Stimulated activated CD4-positive, alpha-beta T cell treated with anti-CD3 and anti-CD28 coated beads, Interleukin-15, amount 100 ng/mL, for 1 hour (primary cell): ENCODE results near the gene MAP3K7CL.
A peak's percentile ranks its signal among the peaks of the same experiment; 100 is the strongest.

Experiments used
- DNase-seq, 2 donors: peaks; one replicate each; pipeline ENCODE4 v3.0.0-alpha.2; 2020; ENCODE audit warnings: low read depth in 1 of 2, low spot score in 1 of 2

Gene MAP3K7CL

DNA sequence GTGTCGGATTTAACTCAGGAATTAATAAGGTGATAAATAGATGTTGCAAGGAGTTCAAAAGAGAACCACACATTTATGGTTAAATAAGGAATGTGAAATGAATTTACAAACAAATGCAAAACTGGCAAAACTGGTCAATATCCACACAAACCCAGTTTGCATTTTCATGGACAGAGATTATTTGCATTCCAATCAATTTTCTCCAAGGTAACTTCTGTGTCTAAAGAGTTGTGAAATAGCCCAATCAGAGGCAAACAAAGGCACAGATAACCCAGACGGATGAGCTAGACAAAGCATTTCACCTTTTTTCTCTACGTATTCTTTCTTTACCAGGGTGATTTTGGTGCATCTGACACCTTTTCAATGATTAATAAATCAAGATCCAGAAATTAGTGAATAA lies 63.9 kb downstream of the MAP3K7CL start:
- DNase-seq, result no peak

DNA sequence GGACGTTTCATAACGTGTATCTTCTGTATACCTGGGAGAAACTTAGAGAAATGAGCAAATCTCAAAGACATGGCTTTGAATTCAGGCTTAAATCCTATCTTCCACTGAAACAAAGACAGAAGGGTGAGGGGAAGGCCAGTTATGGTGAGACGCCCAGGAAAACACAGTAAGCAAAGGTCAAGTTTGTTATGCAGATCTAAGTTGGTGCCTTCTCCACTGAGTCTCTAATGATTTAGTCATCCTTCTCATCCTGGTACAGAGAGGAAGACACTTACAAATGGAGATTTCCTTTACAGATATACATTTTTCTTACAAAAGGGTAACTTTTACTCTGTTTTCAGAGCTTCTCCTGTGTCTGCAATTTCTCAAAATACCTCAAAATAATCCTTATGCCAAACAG lies 64.4 kb downstream of the MAP3K7CL start:
- no peak for DNase-seq

DNA sequence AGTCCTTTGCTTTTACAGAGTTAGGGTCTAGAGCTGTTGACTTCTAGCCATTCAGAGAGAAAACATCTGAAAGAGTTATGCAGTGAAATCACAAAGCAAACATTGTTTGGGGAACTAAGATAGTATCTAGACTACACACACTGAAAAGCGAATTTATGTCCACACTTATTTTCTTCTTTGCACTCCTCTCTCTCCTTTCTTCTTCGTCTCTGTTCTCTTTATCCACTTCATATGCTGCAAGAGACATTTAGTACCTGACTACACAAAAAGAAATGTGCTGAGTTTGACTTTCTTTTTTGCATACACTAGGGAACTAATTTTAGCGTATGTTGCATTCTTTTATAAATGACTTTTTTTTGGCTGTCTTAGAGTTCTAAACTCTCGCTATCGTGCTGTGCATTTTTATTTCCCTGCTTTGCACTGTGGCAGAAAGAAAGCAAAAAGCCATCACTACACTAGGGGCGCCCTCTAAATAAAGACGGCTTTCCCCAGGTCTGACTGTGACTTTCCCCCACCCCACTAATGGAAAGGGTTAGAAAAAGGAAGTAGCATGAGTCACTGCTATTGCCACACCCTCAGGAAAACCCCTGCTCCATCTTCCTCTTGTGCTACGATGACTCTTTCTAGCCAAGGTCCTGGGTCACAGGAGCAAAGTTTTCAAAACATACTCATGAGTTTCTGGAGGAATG lies 65.7 kb downstream of the MAP3K7CL start:
- peak; percentile 11 to 26 for DNase-seq

DNA sequence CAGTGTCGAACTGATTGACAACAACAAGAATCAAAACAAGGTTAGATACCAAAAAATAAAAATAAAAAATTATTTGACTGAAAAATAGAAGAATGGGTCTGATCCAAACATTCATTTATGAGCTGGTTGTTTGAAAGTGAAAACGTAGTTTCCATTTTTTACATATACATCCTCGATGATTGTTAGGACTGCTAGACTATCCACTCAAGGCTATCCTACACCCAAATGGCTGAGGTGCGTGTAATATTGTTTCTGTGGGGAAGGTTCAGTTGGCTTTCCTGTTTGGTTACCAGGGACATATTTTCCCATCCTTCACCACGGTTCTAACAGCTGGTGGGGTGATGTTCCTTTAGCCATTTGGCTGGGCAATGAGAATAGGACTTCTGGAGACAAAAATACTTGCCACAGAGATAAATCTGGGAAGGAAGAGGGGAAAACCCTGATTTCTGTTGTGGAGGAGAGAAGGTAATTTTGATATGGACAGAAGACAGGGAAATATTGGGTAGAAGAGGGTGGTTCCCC lies 66.3 kb downstream of the MAP3K7CL start:
- no peak for DNase-seq

DNA sequence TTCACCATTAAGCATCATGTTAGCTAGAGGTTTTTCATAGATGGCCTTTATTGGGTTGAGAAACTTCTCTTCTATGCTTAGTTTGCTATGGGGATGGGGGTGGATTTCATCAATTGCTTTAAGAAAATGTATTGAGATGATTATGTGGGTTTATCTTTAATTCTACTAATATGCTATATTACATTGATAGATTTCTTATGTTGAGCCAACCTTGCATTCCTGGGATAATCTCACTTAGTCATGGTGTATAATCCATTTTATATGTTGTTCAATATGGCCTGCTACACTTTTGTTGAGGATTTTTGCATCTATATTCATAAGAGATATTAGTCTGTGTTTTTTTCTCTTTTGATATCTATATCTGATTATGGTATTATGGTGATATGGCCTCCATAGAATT lies 70.7 kb downstream of the MAP3K7CL start:
- DNase-seq, result no peak

DNA sequence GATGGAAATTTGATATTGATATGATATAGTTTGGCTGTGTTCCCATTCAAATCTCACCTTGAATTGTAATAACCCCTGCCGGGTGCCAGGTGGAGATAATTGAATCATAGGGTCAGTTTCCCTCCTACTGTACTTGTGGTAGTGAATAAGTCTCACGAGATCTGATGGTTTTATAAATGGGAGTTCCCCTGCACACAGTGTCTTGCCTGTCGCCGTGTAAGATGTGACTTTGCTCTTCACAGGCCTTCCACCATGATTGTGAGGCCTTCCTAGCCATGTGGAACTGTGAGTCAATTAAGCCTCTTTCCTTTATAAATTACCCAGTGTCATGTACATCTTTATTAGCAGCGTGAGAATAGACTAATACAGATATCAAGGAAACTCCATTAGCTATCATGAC lies 74.6 kb downstream of the MAP3K7CL start:
- no peak for DNase-seq

DNA sequence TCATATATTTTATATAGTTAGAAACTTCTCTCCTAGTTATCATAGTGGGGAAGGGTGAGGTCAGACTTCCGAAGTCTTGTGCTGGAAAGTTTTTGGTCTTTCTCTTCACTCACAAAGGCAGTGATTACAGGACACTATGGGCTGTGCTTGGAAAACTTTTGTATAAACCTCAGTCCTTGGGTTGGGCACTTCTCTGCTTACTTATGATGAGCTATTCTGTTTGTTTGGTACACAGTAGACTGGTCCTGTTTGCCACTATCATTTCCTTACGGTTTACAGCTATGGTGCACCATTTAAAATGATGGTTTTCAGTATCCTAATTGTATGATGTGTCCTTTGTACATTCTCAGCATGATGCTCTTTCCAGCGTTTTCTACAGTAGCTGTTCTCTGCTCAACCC lies 75.5 kb downstream of the MAP3K7CL start:
- DNase-seq, result no peak

DNA sequence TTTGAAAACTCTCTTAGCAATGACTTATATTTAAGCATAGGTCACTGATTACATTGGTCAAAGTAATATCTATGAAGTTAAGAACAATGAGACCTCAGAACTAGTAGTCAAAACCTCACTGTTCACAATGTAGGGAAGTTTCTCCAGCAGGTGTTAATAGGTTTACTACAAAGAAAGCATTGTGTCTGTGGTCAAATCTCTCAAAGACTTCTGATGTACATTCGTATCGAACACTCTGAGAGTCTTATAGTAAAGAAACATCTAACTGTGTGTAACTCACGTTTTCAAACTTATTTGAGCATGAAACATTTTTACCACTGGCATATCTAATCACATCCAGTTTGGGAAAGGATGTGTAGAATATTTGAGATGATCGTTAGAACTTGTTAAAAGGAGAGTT lies 76.0 kb downstream of the MAP3K7CL start:
- no peak for DNase-seq

DNA sequence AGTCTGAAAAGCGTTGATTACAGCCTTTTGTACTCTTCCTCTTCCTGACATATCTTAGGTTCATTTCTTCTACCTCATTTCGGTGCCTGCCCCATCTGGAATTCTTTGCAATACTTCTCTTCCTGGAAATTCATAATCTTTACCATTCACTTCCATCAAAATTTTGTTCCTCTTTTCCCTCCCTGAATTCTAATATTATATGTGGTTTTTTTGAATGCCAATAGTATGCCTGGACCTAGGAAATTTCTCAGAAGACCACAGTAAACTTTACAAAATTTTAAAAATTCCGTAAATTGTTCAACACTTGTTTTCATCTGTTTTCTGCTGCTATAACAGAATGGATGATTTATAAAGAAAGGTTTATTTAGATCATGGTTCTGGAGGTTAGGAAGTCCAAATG lies 76.8 kb downstream of the MAP3K7CL start:
- no peak for DNase-seq

DNA sequence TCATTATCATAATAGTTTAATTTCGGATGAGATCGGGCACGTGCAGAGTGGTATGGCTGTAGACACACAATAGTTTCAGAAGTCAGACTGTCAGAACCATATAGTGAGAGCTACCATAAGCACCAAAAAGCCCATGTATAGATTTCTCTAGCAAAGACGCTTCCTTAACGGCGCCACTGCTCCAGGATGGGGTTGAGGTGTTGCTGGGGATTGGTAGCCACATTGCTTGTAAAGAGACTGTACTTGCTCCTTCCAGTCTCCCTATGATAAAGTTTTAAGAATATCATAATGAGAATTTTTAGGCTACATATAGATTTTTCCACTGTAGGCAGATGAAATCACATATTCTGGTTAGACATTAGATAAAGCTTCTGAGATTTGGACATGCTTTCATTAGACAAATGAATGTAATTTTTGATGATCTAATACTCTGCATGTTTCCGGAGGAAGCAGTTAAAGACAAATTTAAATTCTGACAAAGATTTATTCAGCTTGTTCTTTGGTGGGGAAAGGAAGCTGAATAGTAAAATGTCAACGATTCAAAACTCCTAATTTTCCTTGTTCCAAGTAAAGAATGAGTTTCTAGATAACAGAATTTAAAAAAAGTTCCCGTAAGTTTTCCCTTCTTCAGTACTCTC lies 77.7 kb downstream of the MAP3K7CL start:
- no peak for DNase-seq

DNA sequence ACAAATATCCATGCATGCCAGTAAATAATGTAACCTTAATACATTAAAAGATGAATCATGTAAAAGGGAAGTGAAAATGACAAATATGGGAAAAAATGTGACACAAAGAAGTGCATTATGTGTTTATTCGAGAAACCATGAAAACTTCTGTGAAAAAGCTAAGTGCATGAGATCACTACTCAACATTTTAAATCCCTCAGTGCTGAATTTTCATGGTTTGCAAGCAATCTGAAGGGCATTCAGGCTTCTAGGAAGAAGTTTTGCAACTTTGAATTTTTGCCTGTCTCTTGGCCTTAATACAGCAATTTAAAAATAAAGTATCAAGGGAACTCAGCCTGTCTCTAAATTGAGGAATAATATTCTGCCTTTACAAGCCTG lies 78.2 kb downstream of the MAP3K7CL start:
- DNase-seq, result no peak

DNA sequence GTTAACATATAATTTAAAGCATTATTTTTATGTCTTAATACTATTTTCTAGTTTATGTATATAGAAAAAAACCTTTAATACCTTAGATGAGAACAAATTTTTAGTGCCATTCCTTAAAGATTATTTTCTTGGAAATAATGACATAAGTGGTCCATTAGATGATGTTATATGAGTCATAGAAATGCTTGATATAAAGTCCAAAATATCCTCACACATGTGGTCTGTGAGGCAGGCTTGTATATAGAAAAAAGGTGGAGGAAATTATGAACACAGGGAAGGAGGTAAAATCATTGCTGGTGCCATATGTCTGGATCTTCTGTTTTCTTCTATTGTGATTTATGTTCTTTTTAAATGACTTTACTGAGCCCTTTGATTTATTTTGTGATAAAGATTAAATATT lies 79.3 kb downstream of the MAP3K7CL start:
- DNase-seq, result no peak

DNA sequence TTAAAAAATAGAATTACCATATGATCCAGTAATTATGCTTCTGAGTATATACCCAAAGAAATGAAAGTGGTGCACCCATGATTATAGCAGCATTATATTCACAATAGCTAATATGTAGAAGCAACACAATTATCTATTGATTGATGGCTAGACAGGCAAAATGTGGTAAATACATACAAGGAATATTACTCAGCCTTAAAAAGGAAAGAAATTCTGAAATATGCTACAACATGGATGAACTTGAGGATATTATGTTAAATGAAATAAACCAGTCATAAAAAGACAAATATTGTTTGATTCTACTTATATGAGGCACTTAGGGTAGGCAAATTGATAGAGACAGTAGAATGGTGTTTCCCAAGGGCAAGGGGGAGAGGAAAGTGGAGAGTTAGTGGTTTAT lies 80.8 kb downstream of the MAP3K7CL start:
- no peak for DNase-seq

DNA sequence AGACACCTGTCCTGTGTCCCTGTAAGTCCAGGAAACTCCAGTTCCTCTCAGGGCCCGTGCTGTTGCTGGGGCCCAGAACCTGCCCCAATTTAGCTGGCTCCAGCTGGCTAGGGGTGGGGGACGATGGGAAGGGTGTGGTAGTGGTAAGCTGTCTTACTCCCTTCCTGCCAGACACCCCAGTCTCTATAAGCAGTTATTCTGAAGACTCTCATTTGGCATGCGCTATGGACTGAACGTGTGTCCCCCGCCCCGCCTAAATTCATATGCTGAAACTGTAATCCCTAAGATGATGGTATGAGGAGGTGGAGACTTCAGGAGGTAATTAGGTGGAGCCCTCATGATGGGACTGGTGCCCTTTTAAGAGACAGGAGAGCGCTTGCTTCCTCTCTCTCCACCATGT lies 82.0 kb downstream of the MAP3K7CL start:
- DNase-seq, result no peak

DNA sequence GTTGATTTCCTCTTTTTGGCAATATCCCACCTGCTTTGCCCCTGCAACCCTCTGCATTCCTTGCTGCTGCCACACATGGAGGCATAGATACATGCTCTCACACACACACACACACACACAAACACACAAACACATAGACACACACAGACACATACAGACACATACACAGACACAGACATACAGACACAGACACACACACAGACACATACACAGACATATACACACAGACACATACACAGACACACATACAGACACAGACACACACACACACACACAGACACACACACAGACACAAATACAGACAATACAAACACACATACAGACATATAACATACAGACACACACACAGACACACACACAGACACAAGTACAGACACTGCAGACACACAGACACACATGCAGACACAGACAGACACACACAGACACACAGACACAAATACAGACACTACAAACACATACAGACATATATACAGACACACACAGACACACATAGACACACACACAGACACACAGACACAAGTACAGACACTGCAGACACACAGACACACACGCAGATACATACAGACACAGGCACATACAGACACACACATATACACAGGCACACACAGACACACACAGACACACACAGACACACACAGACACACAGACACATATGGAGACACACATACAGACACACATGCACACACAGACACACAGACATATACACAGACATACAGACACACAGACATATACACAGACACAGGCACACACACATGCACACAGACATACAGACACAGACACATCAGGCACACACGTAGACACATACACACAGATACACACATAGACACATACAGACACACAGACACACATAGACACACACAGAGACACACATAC lies 83.3 kb downstream of the MAP3K7CL start:
- no peak for DNase-seq

DNA sequence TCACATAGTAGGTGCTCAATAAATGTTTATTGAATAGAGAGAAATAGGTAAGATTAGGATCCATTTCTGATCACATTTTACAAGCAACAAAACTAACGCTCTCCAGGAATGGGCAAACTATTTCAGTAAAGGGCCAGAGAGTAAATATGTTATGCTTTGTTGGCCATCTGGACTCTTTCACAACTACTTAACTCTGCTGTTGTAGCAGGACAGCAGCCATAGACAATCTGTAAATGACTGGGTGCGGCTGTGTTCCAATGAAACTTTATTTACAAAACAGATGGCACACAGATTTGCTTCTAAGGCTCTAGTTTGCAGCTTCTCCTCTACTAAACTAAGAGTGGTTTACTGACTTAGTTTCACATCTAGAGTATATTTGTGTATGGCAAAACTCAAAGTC lies 85.3 kb downstream of the MAP3K7CL start:
- DNase-seq, result no peak

DNA sequence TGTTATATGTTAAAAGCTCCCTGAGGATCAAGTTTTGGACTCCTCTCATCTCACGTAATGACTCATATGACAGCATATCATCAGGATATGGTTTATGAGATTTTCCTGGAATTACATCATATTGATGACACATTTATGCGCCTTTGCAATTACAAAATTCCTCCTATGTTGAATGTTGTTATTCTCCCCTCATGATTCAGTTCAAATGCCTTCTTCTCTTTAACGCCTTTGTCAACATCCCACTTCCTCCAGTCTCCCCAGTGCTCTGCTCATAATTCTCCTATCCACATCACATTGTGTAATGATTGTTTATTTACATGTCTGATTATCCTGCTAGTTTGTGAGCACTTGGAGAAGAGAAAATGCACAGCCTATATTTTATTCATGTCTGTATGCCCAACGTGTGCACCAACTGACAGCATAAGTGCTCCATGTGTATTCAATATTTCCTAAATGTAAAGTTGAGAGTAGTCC lies 87.4 kb downstream of the MAP3K7CL start:
- DNase-seq, result no peak

DNA sequence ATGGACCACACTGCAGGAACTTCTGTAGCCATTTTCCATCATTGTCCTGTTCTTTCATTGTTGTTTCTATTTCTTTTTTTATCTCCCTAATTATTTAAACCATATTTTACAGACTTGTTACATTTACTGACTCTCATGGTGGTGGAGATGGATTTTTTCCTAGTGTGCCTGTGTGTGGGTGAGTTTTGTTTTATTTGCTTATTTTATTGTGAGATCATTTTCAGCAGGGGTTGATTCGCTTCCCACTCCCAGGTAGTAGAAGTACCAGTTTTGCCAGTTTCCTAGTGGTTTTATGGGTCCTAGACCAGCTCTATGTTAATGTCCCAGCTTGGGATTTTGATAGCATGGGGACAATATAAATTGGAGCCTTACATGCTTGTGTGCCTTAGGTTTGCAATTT lies 88.3 kb downstream of the MAP3K7CL start:
- DNase-seq, result no peak

DNA sequence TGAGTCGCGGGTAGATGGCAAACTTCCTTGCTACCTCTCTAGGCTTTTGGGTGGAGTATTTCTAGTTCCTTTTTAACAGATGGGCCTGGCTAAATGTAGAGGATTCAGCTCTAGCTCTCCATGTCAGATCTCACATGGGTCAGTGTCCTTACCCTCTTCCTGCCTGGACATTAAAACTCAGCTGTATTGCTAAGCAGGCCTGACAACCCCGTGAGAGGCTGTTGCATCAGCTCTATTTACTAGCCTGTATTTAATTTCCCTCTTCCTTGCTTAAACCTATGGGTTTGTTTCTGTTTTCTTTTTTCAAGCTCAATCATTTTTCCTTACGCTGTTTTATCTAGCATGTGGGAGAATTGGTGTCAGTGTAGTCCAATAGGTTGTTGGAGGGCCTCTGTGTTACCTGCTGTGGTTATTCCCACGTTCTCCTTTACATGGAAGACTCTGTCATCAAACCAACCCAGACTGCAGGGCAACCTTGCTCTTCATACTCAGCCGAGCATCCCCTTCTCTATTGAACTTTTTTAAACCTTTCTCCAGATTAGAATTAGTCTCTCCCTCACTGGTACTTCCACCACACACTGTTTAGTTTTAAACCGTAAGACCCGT lies 88.8 kb downstream of the MAP3K7CL start:
- DNase-seq, result no peak

DNA sequence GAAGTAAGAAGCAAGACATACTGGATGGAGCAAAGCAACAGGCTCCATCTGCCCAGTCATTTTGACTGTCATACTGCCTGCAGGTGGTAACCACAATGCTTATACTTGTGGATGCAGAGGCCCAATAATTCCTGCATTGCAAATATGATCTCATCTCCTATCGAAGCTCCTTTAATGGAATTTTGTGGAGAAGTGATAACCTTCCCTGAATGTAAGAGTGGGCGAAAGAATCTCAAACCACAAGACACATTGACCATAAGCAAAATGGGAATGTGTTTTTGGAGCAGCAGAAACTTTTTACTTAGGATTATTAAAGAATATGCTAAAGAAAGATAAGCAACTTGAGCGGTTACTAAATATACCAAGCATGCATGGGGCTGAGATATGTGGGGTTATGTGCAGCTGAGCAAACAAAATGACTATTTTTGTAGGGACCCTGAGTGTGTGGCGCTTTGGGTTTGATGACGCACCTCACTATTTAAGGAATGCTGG lies 90.9 kb downstream of the MAP3K7CL start:
- no peak for DNase-seq

DNA sequence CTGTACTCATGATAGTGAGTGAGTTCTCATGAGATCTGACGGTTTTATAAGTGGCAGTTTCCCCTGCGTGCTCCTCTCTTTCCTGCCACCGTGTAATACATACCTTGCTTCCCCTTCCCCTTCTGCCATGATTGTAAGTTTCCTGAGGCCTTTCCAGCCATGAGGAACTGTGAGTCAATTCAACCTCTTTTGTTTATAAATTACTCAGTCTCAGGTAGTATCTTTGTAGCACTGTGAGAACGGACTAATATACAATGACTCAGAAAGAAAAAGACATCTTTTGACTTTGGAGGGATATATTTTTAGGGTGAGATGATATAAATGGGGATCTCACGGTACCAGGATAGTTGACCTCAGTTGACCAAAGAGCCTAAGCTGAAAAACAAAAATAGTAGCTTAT lies 93.6 kb downstream of the MAP3K7CL start:
- DNase-seq, result no peak
